Muscle of arm (tissue), 12 donors: ENCODE measurements around the gene KRTAP5-11. TPM values are rescaled to one million over a fixed set of nuclear protein-coding genes. Genes with fewer than 3 reads are reported as not detected.

Experiments
- DNase-seq: peaks from one replicate; pipeline ENCODE4 v3.0.0-alpha.2; 2013
- polyA plus RNA-seq, 12 donors: library from polyadenylated mRNA; unstranded; fragments of 120-200 nt; gene quantifications; one replicate each; pipeline ENCODE4 v1.2.1, GENCODE V29; 2013; ENCODE audit not compliant: insufficient read length in 12 of 12

KRTAP5-11 gene
- polyA plus RNA-seq, 12 donors = not detected

- no peak for DNase-seq
Measured at GRCh38 chr11:71532036-71532610, 50.6 kb downstream of the KRTAP5-11 start.

Other genes with a start within 250 kb of the KRTAP5-11 start
- 10 to 100 TPM in 9 of 12 donors, 1 to 10 TPM in 2, not detected in 1; 9.5 to 36.8 (median 12.8) TPM for gene DHCR7, start 134.5 kb downstream of the KRTAP5-11 start, polyA plus RNA-seq
- gene NADSYN1, start 129.7 kb downstream of the KRTAP5-11 start, polyA plus RNA-seq = 10 to 100 TPM in 11 of 12 donors, not detected in 1; 16.0 to 63.6 (median 23.0) TPM
- gene KRTAP5-7, start 55.6 kb downstream of the KRTAP5-11 start, polyA plus RNA-seq = under 1 TPM in 3 of 12 donors, not detected in 9; 0.12 to 0.19 (median 0.19) TPM
- under 1 TPM in 1 of 12 donors, not detected in 11; 0.16 TPM for gene KRTAP5-8, start 44.9 kb downstream of the KRTAP5-11 start, polyA plus RNA-seq
- under 1 TPM in 3 of 12 donors, not detected in 9; 0.19 to 0.34 (median 0.19) TPM for gene KRTAP5-9, start 34.5 kb downstream of the KRTAP5-11 start, polyA plus RNA-seq
- gene KRTAP5-10, start 17.3 kb downstream of the KRTAP5-11 start, polyA plus RNA-seq = not detected